Esophagus muscularis mucosa (tissue), 3 donors: Measurements from ENCODE around the gene SFRP5.

ENCODE experiments used
- POLR2A ChIP-seq: fragments of 450-650 bp; IDR thresholded peaks from one replicate; pipeline ENCODE4 v1.6.1; 2017; ENCODE audit warnings: antibody characterized with exemption, moderate library complexity, mild to moderate bottlenecking, low read depth
- POLR2AphosphoS5 ChIP-seq, 2 donors: sonication (generic); formaldehyde crosslinking; IDR thresholded peaks; one replicate each; pipeline ENCODE4 v1.6.1; 2017; ENCODE audit warnings: antibody characterized with exemption in 2 of 2
- TF ChIP-seq, protein P1 (sequence below), 3 experiments: fragments of 200-600 bp in 2 of 3; fragments of 450-650 bp in 1 of 3; sonication (generic) in 2 of 3; IDR thresholded peaks; one replicate each; pipeline ENCODE4 v1.5.1; 2017 to 2019; ENCODE audit warnings: antibody characterized with exemption in 3 of 3, mild to moderate bottlenecking in 2 of 3, moderate library complexity in 1 of 3

DNA sequence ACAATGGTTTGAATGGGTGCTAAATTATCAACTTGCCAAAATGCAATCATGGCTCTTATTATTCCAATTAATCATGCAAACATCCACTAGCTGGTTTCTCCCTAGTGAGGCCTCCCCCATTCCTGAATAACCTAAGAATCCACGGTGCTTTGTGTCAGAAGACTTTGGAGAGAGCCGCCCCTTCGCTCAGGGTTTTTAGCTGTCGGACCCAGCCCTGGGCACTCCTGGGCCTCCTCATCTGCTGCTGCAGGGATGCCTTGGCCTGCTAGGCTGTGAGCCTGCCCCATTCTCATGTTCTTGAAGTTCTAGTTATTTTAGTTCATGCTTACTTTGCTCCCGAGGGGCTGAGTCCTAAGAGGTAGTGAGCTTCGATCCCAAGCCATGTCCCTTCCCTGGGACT is 34.1 kb upstream of the SFRP5 start:
- no peak for TF ChIP-seq POLR2A
- TF ChIP-seq, protein P1, sequence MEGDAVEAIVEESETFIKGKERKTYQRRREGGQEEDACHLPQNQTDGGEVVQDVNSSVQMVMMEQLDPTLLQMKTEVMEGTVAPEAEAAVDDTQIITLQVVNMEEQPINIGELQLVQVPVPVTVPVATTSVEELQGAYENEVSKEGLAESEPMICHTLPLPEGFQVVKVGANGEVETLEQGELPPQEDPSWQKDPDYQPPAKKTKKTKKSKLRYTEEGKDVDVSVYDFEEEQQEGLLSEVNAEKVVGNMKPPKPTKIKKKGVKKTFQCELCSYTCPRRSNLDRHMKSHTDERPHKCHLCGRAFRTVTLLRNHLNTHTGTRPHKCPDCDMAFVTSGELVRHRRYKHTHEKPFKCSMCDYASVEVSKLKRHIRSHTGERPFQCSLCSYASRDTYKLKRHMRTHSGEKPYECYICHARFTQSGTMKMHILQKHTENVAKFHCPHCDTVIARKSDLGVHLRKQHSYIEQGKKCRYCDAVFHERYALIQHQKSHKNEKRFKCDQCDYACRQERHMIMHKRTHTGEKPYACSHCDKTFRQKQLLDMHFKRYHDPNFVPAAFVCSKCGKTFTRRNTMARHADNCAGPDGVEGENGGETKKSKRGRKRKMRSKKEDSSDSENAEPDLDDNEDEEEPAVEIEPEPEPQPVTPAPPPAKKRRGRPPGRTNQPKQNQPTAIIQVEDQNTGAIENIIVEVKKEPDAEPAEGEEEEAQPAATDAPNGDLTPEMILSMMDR (IDR thresholded peaks at IDR 0.05) = no peak
- no peak for TF ChIP-seq POLR2AphosphoS5 (IDR thresholded peaks at IDR 0.05)
